BLaER1 (cell line): ENCODE measurements around the gene RARS2.

Source experiments
- H3K27ac ChIP-seq: shearing (Covaris generic); formaldehyde crosslinking; 2 replicates; pipeline ENCODE4 v1.8.1; 2022
- H3K27me3 ChIP-seq: shearing (Covaris generic); formaldehyde crosslinking; 2 replicates; pipeline ENCODE4 v1.8.1; 2022
- H3K36me3 ChIP-seq: shearing (Covaris generic); formaldehyde crosslinking; 2 replicates; pipeline ENCODE4 v1.8.1; 2022
- H3K4me1 ChIP-seq: shearing (Covaris generic); formaldehyde crosslinking; 2 replicates; pipeline ENCODE4 v1.8.1; 2022
- H3K4me2 ChIP-seq: shearing (Covaris generic); formaldehyde crosslinking; 2 replicates; pipeline ENCODE4 v1.8.1; 2022
- H3K4me3 ChIP-seq: shearing (Covaris generic); formaldehyde crosslinking; 2 replicates; pipeline ENCODE4 v1.8.1; 2022
- H3K9ac ChIP-seq: shearing (Covaris generic); formaldehyde crosslinking; 2 replicates; pipeline ENCODE4 v1.8.1; 2022
- H3K9me3 ChIP-seq: shearing (Covaris generic); formaldehyde crosslinking; 2 replicates; pipeline ENCODE4 v1.8.1; 2022
- H4K20me1 ChIP-seq: shearing (Covaris generic); formaldehyde crosslinking; 2 replicates; pipeline ENCODE4 v1.8.1; 2022
- Cebpa-rat ChIP-seq: shearing (Covaris generic); IDR thresholded peaks from 2 replicates; pipeline ENCODE4 v1.8.1; 2022

RARS2 gene, protein sequence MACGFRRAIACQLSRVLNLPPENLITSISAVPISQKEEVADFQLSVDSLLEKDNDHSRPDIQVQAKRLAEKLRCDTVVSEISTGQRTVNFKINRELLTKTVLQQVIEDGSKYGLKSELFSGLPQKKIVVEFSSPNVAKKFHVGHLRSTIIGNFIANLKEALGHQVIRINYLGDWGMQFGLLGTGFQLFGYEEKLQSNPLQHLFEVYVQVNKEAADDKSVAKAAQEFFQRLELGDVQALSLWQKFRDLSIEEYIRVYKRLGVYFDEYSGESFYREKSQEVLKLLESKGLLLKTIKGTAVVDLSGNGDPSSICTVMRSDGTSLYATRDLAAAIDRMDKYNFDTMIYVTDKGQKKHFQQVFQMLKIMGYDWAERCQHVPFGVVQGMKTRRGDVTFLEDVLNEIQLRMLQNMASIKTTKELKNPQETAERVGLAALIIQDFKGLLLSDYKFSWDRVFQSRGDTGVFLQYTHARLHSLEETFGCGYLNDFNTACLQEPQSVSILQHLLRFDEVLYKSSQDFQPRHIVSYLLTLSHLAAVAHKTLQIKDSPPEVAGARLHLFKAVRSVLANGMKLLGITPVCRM

DNA sequence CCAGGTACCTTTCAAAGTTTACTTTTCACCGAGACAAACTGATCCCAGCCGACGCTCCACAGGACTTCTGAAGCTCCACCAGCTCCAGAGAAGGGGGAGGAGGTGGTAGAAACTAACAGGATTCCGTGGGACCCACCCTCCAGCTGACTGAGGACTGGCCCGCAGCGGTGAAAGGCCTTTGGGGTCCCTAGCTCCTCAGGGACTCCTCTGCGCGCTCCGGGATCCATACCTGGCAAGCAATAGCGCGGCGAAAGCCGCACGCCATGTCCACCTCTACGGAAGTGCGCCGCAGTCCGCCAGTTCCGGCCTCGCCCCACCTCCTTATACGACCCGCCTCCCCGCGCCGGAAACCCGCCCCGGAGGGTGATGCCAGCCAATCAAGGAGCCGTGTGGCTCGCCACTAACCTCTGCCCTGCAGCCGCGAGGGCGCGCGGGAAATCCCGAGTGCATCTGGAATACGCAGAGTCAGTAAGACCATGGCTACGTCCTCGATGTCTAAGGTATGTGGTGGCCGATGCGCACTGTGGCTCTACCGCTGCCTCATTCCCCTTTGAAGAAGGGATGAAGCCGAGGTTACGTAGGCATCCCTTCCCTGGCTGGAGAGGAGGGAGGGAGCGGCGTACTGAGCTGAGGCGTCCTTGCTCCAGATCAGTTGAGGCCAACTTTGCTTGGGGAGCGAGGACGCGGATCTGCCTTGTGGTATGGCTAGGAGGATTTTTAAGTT lies at the start of gene RARS2, which contains the start of gene ORC3:
Gene RARS2 (minus strand): TSS at position 295 of the 724 bp plus-strand sequence. CDS start 30 bp downstream, at position 265.
Gene ORC3 (plus strand): TSS at position 443 of the 724 bp plus-strand sequence. CDS start 34 bp downstream, at position 477.
- no peaks in the 10 kb centered on the region for H4K20me1 ChIP-seq
- H3K27me3 ChIP-seq = no peaks in the 10 kb centered on the region
- H3K36me3 ChIP-seq = 0 out of 2 replicates have a peak, but pooled peaks cover 5% of the 10 kb centered on the region
- peak within 1 kb of the TSS; percentile 80 for H3K4me2 ChIP-seq
- no peaks in the 10 kb centered on the region for H3K9me3 ChIP-seq
- peak within 1 kb of the TSS; percentile 70 for H3K27ac ChIP-seq
- peaks cover 24% of the 10 kb centered on the region for H3K4me1 ChIP-seq
- H3K4me3 ChIP-seq = peak within 1 kb of the TSS; percentile 76
- no peak for TF ChIP-seq Cebpa-rat
- H3K9ac ChIP-seq = peak within 1 kb of the TSS; percentile 78

DNA sequence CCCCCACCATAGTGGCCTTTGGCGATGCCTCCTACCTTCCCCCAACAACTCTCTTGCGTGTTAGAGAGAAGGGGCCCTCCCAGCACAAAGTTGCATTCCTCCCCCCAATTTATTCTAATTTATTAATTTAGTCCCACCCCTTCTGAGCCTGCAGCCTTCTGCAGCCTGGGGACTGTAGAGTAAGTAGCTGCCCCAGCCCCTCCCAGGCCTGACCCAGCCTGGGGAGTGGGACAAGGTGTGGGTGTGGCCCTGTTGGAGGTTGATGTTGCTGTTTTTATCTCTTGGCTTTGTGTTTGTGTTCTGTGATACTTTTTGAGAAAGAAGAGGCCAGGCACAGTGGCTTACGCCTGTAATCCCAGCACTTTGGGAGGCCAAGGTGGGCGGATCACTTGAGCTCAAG lies 49.6 kb upstream of the RARS2 start:
- Histone ChIP-seq H3K27me3 (no peaks in the 10 kb centered on the region), H3K4me3 (no peak overlapping the region), H3K9me3 (no peaks in the 10 kb centered on the region), H3K27ac (no peak overlapping the region), H3K9ac (no peak overlapping the region), H3K36me3 (peaks cover 19% of the 10 kb centered on the region; the same call in 1 of the 2 replicates), H4K20me1 (no peaks in the 10 kb centered on the region), H3K4me2 (no peak overlapping the region), H3K4me1 (no peaks in the 10 kb centered on the region)
- no peak for TF ChIP-seq Cebpa-rat

DNA sequence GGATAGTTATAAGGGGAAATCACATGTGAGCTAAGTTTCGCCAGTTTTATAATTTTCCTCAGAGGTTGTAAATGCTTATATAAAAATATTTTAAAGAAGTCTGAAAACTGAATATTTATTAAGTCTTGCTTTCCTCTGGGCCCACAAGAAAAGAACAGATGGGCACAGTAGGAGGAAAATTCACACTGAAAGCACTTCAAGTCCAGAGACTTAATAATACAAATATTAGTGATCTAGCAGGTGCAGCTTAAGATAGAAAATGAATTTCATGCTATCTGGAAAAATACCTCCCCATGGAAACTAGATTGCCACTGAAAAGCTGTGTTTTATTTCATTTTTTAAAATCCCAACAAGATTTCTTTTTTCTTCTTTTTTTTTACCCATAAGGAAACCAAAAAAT lies 47.3 kb upstream of the RARS2 start:
- Histone ChIP-seq H3K9ac (no peak overlapping the region), H3K4me3 (no peak overlapping the region), H3K27ac (no peak overlapping the region), H3K4me1 (no peaks in the 10 kb centered on the region), H3K36me3 (peaks cover 19% of the 10 kb centered on the region; the same call in 1 of the 2 replicates), H3K27me3 (no peaks in the 10 kb centered on the region), H3K9me3 (no peaks in the 10 kb centered on the region), H3K4me2 (no peak overlapping the region), H4K20me1 (no peaks in the 10 kb centered on the region)
- no peak for TF ChIP-seq Cebpa-rat

DNA sequence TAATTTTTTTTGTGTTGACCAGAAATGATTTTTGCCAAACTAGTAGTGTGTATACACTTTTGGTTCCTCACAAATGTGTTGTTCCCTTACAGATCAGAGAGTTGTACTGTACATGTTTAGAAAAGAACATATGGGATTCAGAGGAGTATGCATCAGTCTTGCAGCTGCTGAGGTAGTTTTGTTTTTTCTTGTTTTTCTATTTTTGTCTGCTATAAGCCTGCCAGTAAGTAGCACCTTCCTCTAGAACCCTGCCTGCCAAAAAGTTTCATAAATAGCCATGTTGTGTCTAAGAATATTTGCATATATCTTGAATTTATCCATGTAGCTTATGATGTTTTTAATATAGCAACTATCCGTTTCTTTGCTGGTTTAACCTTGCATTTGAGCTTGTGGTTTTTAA lies 46.5 kb upstream of the RARS2 start:
- H3K27ac ChIP-seq = no peak overlapping the region
- no peak overlapping the region for H3K4me2 ChIP-seq

DNA sequence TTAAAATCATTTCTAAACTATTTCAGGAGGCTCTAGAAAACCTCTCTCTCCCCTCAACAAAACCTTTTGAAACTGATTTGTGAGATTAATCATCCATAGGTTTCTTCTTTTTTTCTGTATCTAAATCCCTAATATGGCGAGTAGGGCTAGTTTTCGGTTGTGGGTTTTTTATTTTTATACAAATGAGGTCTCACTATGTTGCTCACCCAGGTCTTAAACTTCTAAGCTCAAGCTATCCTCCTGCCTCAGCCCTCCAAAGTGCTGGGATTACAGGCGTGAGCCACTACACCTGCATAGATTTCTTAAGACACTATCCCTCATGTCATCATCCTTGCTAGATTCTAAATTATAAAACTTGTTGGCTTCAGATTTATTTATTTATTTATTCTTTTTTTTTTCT lies 44.1 kb upstream of the RARS2 start:
- Histone ChIP-seq H3K9me3 (no peaks in the 10 kb centered on the region), H3K27ac (no peak overlapping the region), H3K27me3 (no peaks in the 10 kb centered on the region), H3K4me2 (no peak overlapping the region), H3K4me1 (no peaks in the 10 kb centered on the region), H3K9ac (no peak overlapping the region), H3K4me3 (no peak overlapping the region), H4K20me1 (no peaks in the 10 kb centered on the region), H3K36me3 (peaks cover 21% of the 10 kb centered on the region; the same call in 1 of the 2 replicates)
- no peak for TF ChIP-seq Cebpa-rat

More for the DNA sequence above, 46.5 kb upstream of the RARS2 start:
- H4K20me1 ChIP-seq = no peaks in the 10 kb centered on the region
- H3K27me3 ChIP-seq = no peaks in the 10 kb centered on the region
- no peak for TF ChIP-seq Cebpa-rat
- H3K9me3 ChIP-seq = no peaks in the 10 kb centered on the region
- no peaks in the 10 kb centered on the region for H3K4me1 ChIP-seq
- H3K4me3 ChIP-seq = no peak overlapping the region
- no peak overlapping the region for H3K9ac ChIP-seq
- peaks cover 19% of the 10 kb centered on the region; the same call in 1 of the 2 replicates for H3K36me3 ChIP-seq

DNA sequence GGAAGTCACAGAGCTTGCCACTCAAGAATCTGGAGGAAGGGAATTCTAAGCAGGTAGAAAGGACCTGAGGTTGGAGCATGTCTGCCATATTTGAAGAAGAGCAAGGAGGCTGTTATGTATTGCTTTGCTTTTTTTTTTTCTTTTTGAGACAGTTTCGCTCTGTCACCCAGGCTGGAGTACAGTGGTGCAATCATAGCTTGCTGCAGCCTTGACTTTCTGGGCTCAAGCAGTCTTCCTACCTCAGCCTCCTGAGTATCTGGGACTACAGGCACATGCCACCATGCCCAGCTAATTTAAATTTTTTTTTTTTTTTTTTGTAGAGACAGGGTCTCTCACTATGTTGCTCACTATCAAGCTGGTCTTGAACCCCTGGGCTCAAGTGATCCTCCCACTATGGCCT lies 41.0 kb upstream of the RARS2 start:
- peaks cover 13% of the 10 kb centered on the region; the same call in 1 of the 2 replicates for H3K36me3 ChIP-seq
- H3K4me2 ChIP-seq = no peak overlapping the region
- H3K4me3 ChIP-seq = no peak overlapping the region
- no peaks in the 10 kb centered on the region for H3K27me3 ChIP-seq
- H3K9me3 ChIP-seq = no peaks in the 10 kb centered on the region
- H4K20me1 ChIP-seq = no peaks in the 10 kb centered on the region
- no peak for TF ChIP-seq Cebpa-rat
- no peak overlapping the region for H3K27ac ChIP-seq
- H3K4me1 ChIP-seq = no peaks in the 10 kb centered on the region
- no peak overlapping the region for H3K9ac ChIP-seq

DNA sequence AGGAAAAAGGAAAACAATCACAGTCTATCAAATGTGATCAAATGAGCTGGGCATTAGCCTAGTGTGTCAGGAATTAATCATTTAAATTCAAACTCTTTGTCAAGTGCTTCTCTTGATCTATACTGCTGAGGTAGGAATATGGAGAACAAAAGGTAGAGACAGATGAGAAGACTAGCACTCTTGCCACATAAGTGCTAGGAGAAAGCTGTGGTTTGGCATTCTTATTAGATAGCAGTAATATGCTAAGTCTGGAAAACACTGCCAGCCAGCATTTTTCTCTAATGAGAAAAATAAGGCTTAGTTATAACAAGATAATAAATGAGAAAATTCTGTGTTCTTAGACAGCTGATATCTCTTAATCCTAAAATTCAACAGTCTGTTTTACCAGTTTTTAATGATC lies 39.1 kb upstream of the RARS2 start:
- no peak overlapping the region for H3K9ac ChIP-seq
- no peaks in the 10 kb centered on the region for H3K9me3 ChIP-seq
- no peaks in the 10 kb centered on the region for H3K27me3 ChIP-seq
- H3K4me2 ChIP-seq = no peak overlapping the region
- H3K4me1 ChIP-seq = no peaks in the 10 kb centered on the region
- TF ChIP-seq Cebpa-rat = no peak
- no peak overlapping the region for H3K27ac ChIP-seq
- no peak overlapping the region for H3K4me3 ChIP-seq
- peaks cover 6% of the 10 kb centered on the region; the same call in 1 of the 2 replicates for H3K36me3 ChIP-seq
- H4K20me1 ChIP-seq = no peaks in the 10 kb centered on the region

DNA sequence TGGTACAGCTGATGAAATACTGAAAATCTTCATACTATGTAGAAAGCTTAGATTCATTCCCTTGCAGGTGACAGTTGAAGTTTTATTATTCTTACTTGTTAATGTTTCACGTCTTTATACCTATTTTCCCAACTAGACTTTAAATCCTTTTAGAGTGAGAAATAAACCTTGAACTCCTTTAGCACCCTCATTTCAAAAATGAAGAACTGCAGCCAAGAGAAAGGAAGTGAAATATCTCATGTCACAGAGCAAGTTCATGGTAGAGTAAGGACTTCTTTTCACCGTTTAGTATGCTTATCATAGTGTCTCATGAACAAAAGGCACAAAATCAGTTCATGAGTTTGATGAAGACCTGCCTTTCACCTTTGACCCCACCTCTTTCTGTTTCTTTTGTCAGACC lies 38.6 kb upstream of the RARS2 start:
- Histone ChIP-seq H3K36me3 (peaks cover 6% of the 10 kb centered on the region; the same call in 1 of the 2 replicates), H3K27ac (no peak overlapping the region), H3K4me3 (no peak overlapping the region), H3K4me1 (no peaks in the 10 kb centered on the region), H3K27me3 (no peaks in the 10 kb centered on the region), H4K20me1 (no peaks in the 10 kb centered on the region), H3K9ac (no peak overlapping the region), H3K9me3 (no peaks in the 10 kb centered on the region), H3K4me2 (no peak overlapping the region)
- no peak for TF ChIP-seq Cebpa-rat

DNA sequence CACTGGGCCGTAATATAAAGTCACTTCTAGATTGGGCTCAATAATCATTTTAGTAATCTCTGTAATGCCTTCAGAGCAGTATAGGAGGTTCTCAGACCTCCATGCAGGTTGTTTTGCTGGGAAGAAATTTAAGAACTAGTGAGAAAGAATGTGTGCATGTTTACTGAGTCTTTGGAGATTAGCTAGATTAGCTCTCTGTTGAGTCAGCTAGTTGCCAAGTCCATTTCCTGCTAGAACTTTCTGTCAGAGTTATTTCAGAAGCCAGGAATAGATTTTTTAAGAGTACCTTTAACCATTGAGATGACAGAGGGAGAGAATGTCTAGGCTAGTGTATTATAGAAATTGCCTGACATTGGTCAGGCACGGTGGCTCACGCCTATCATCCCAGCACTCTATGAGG lies 33.5 kb upstream of the RARS2 start:
- no peaks in the 10 kb centered on the region for H3K36me3 ChIP-seq
- no peak overlapping the region for H3K4me2 ChIP-seq
- no peaks in the 10 kb centered on the region for H3K4me1 ChIP-seq
- H3K9me3 ChIP-seq = no peaks in the 10 kb centered on the region
- TF ChIP-seq Cebpa-rat = no peak
- H3K4me3 ChIP-seq = no peak overlapping the region
- H3K9ac ChIP-seq = no peak overlapping the region
- H3K27ac ChIP-seq = no peak overlapping the region
- H4K20me1 ChIP-seq = no peaks in the 10 kb centered on the region
- no peaks in the 10 kb centered on the region for H3K27me3 ChIP-seq
